ENCODE results near the gene IL4R.
A peak's percentile ranks its signal among the peaks of the same experiment; 100 is the strongest.

Gene IL4R

DNA sequence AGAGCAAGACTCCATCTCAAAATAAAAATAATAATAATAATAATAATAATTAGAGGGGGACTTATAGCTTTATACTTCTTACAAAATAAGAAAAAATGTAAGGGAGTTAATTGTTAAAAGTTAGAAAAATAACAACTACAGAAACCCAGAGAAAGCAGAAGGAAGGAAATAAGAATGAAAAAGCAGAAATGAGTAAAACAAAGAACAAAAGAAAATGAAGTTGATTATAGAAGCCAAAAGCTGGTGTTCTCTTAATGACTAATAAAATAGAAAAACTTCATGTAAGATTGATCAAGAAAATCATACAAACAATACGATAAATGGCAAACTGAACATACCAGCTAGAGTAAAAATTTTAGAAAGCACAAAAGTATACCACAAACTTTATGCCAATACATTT lies 38.4 kb upstream of the IL4R start:
- POLR2A ChIA-PET: no interaction called here
- CTCF ChIA-PET: interaction anchor here (1.4 to 1.5 kb wide), 2 partner anchors 40 to 93 kb away, joined by 4 to 5 read pairs; no protein-coding TSS in a partner anchor
- H3K4me3 ChIP-seq (ENCODE audit: low read depth, low read length): no peak overlapping the region
- no peak for DNase-seq (ENCODE audit: low read depth, low spot score)
- no peak for TF ChIP-seq CTCF (IDR thresholded peaks at IDR 0.05; ENCODE audit: insufficient read depth, low read length, missing control alignments)

DNA sequence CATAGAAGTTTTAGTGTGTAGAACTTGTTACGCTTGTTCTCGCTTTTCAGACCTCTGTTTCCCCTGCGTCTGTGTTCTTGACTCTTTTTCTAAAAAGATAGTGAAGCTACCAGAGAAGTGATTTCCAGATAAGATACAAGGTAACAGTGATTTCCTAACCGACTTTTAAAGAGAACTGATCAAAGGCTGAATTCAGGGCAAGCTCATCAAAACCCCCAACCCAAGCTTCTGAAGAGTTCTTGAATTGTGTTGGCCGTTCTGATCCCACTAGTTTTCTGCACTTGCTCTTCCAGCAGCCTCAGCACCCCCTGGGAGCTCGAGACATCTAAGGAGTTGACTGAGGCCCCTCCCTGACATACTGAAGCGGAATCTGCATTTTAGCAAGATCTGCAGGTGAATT lies 32.5 kb upstream of the IL4R start:
- ChIA-PET CTCF (no interaction called here), POLR2A (no interaction called here)
- DNase-seq (ENCODE audit: low read depth, low spot score): no peak
- H3K4me3 ChIP-seq (ENCODE audit: low read depth, low read length): no peak overlapping the region
- TF ChIP-seq CTCF (IDR thresholded peaks at IDR 0.05; ENCODE audit: insufficient read depth, low read length, missing control alignments): no peak

DNA sequence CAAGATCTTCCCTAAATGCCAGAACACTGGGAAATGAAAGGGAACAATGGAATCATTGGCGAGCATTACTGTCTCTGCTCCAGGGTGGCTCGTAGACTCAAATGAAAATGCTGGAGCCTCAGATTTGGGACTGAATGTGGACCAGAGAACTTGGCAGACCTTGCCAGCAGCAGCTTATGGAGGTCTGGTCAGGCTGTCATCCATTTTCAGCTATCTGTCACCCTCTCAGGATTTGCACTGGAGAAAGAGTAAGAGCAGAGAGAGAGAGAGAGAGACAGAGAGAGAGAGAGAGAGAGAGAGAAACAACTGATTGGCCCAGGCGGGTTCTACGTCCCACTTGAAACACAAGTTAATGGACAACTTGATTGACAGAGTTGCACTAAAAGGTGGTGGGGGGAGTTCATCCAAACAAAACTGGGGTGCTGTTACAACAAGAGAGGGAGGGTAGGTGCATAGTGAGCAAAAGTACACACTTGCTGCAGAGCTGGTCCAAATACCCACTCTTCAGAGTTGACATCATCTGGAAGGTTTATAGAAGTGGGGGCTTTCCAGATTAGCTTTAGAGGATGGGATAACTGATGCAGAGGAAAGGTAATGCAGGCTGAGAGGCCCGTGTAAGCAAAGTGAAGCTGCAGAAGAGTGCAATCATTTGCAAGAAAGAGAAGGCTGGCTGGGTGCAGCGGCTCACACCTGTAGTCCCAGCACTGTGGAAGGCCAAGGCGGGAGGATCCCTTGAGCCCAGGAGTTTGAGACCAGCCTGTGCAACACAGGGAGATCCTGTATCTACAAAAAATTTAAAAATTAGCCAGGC lies 28.7 kb upstream of the IL4R start:
- ChIA-PET POLR2A (no interaction called here), CTCF (no interaction called here)
- no peak for TF ChIP-seq CTCF (IDR thresholded peaks at IDR 0.05; ENCODE audit: insufficient read depth, low read length, missing control alignments)
- H3K4me3 ChIP-seq (ENCODE audit: low read depth, low read length): no peak overlapping the region
- no peak for DNase-seq (ENCODE audit: low read depth, low spot score)

DNA sequence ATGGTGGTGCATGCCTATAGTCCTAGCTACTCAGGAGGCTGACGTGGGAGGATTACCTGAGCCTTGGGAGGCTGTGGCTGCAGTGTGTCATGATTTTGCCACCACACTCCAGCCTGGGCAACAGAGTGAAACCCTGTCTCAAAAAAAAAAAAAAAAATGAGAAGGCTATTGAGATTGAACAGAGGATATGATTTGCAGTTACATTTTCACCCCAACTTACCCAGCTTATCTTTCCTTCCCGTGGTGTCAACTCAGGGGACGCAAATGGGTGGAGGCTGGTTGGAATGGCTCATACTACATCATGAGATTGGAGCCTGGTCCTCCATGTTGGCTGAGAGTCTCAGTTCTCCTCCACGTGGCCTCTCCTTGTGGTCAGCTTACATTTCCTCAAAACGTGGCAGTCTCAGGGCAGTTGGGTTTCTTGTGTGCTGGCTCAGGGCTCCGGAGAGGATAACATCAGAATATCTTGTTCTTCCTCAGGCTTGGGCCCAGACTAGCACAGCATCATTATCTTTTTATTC lies 28.0 kb upstream of the IL4R start:
- POLR2A ChIA-PET: interaction anchor here (0.7 kb wide), 1 partner anchor 293 kb away, joined by 3 read pairs; no protein-coding TSS in a partner anchor
- no peak overlapping the region for H3K4me3 ChIP-seq (ENCODE audit: low read depth, low read length)

DNA sequence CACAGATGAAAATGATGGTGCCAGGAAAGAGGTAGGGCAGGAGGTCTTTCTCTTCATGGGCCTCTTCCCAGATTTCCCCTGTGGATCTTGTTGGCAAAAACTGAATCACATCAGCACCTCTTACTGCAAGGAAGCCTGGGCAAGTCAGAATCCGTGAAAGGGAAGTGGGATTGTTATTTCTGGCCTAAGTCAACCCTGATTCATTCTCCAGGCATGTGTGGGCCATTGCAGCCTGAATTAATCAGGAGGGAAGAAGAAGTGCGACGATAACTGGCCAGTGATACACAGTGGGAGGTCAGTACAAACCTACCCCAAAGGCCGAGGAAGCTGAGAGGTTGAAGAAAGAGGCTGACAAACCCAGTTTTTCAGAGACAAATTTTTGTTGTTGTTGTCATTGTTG lies 27.3 kb upstream of the IL4R start:
- DNase-seq (ENCODE audit: low read depth, low spot score): peak; percentile 80
- POLR2A ChIA-PET: interaction anchor here (0.5 to 0.7 kb wide), 3 partner anchors 17 to 292 kb away, joined by 3 read pairs; no protein-coding TSS in a partner anchor
- H3K4me3 ChIP-seq (ENCODE audit: low read depth, low read length): no peak overlapping the region
- CTCF ChIA-PET: interaction anchor here (1.0 to 1.5 kb wide), 2 partner anchors 13 to 35 kb away, joined by 3 to 4 read pairs; no protein-coding TSS in a partner anchor
- TF ChIP-seq CTCF (IDR thresholded peaks at IDR 0.05; ENCODE audit: insufficient read depth, low read length, missing control alignments): no peak

More for the DNA sequence above, 28.0 kb upstream of the IL4R start:
- CTCF ChIA-PET: no interaction called here
- no peak for TF ChIP-seq CTCF (IDR thresholded peaks at IDR 0.05; ENCODE audit: insufficient read depth, low read length, missing control alignments)
- no peak for DNase-seq (ENCODE audit: low read depth, low spot score)

- POLR2A ChIA-PET: interaction anchor here (0.5 kb wide), 1 partner anchor 18 kb away, joined by 3 read pairs; no protein-coding TSS in a partner anchor
- CTCF ChIA-PET: interaction anchor here (1.0 to 1.5 kb wide), 4 partner anchors 14 to 36 kb away, joined by 3 to 4 read pairs (median 3); no protein-coding TSS in a partner anchor
- H3K4me3 ChIP-seq (ENCODE audit: low read depth, low read length): no peak overlapping the region
- TF ChIP-seq CTCF (IDR thresholded peaks at IDR 0.05; ENCODE audit: insufficient read depth, low read length, missing control alignments): no peak
- DNase-seq (ENCODE audit: low read depth, low spot score): no peak
Observed at GRCh38 chr16:27287051-27287811, 26.5 kb upstream of the IL4R start.
